ENCODE data around the gene RFX5. TPM values are rescaled to one million over a fixed set of nuclear protein-coding genes. Genes with fewer than 3 reads are reported as not detected.
"Not testable (repeated sequence)": the region's sequence is repeated elsewhere in the genome, so short reads cannot be mapped to it uniquely, and the experiment has no call there.

Gene RFX5
- total RNA-seq, 1 experiment from 2014 or later, result 43.6 TPM

DNA sequence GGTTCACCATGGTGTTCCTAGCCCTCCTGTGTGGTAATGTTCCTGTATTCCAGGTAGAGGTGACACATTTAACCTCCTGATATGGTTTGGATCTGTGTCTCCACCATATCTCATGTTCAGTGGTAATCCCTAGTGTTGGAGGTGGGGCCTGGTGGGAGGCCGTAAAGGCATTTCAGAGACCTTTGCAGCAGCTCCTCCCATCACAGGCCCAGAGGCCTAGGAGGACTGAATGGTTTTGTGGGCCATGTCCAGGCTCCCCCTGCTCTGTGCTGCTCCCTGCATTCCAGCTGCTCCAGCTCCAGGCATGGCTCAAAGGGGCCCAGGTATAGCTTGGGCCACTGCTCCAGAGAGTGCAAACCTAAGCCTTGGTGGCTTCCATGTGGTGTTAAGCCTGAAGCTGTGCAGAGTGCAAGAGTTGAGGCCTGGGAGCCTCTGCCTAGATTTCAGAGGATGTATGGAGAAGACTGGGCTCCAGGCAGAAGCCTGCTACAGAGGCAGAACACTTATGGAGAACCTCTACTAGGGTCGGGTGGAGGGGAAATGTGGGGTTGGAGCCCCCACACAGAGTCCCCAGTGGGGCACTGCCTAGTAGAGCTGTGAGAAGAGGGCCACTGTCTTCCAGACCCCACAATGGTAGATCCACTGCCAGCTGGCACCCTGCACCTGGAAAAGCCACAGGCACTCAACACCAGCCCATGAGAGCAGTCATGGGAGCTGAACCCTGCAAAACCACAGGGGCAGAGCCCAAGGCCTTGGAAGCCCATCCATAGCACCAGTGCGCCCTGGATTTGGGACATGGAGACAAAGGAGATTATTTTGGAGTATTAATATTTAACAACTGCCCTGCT, 15.5 kb upstream of the RFX5 start:
- no peak for DNase-seq (ENCODE audit: low read depth)

DNA sequence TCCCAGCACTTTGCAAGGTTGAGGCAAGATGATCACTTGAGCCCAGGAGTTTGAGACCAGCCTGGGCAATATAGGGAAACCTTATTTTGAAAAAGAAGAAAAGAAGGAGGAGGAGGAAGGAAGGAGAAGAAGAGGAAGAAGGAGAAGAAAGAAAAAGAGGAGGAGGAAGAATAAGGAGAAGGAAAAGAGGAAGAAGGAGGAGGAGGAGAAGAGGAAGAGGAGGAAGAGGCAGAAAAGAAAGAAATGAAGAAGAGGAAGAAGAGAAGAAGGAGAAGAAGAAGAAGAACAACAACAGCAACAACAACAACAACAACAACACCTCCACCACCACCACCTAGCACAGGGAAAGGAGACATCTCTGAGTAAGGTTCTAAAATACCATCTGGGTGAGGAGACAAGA, 14.8 kb upstream of the RFX5 start:
- DNase-seq (ENCODE audit: low read depth), result no peak

GRCh38 chr1:151356696-151357095, 9.6 kb upstream of the RFX5 start:
- DNase-seq (ENCODE audit: low read depth), result no peak

- peak; percentile 56 for DNase-seq (ENCODE audit: low read depth)
These were observed 5.1 kb upstream of the RFX5 start for GRCh38 chr1:151352021-151352718.

DNA sequence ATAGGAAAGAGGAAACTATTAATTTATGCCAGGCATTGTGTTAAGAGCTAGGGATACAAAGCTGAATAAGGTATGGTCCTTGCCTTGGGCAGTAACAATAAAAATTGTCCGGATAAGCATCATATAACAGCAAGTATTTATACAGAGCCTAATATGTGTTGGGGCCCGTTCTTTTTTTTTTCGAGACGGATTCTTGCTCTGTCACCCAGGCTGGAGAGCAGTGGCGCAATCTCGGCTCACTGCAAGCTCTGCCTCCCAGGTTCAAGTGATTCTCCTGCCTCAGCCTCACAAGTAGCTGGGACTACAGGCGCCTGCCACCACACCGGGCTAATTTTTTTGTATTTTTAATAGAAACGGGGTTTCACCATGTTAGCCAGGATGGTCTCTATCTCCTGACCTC, 3.3 kb upstream of the RFX5 start:
- DNase-seq (ENCODE audit: low read depth), result not testable (repeated sequence)

GRCh38 chr1:151347523-151348246, 633 bp upstream of the RFX5 start:
- no peak for DNase-seq (ENCODE audit: low read depth)

DNA sequence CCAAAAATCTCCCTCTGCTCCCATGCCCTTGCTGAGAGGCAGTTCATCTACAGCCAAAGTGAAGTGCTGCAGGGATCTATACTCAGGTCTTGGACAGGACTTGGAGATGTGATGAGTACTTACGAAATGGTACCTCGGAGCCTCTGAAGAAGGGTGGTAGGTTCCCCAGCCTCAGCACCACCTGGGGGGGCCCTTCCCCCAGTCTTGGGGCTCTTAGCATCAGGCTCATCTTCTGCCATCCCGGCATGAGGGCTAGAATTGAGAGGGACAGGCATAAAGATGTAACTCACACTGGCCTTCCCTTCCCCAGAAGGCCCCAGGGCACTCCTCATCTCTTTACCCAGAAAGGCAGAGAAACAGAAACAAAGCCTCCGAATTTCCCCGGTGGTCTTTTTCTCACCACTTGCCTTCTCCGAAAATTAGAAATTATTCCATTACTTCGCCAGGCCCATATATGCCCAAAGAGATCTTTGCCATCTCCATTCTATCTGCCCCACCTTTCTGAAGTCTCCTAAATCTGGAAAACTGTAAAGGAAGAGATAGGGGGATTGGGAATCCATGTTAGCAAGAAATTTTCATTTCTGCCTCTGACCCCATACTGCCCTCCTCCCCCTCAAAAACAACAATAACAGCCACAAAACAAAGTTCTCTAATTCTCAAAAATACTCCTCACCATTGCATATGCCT, 827 bp downstream of the RFX5 start:
- no peak for DNase-seq (ENCODE audit: low read depth)

- DNase-seq (ENCODE audit: low read depth), result no peak
These were observed 2.8 kb downstream of the RFX5 start for GRCh38 chr1:151344291-151344690.

GRCh38 chr1:151343587-151343986, 3.5 kb downstream of the RFX5 start:
- no peak for DNase-seq (ENCODE audit: low read depth)

DNA sequence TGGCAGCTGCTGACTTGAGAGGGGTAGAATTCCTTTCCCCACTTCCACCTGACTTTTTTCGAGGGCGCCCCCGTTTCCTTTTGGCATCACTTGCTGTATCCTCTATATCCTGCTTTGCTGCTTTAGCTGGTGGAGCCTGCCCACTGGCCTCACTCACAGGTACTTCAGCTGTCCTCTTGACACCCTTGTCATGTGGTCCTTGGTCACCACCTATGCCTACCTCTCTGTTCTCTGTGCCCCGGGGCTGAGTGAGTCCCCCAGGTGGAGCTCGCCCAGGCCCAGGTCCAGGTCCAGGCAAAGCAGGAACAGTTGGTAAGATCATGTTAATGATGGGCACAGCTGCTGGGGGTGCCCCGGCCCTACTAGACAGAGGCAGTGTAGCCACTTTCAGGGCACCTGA, 4.5 kb downstream of the RFX5 start:
- no peak for DNase-seq (ENCODE audit: low read depth)

- DNase-seq (ENCODE audit: low read depth), result no peak
These were observed 5.0 kb downstream of the RFX5 start for GRCh38 chr1:151342021-151342420.

DNA sequence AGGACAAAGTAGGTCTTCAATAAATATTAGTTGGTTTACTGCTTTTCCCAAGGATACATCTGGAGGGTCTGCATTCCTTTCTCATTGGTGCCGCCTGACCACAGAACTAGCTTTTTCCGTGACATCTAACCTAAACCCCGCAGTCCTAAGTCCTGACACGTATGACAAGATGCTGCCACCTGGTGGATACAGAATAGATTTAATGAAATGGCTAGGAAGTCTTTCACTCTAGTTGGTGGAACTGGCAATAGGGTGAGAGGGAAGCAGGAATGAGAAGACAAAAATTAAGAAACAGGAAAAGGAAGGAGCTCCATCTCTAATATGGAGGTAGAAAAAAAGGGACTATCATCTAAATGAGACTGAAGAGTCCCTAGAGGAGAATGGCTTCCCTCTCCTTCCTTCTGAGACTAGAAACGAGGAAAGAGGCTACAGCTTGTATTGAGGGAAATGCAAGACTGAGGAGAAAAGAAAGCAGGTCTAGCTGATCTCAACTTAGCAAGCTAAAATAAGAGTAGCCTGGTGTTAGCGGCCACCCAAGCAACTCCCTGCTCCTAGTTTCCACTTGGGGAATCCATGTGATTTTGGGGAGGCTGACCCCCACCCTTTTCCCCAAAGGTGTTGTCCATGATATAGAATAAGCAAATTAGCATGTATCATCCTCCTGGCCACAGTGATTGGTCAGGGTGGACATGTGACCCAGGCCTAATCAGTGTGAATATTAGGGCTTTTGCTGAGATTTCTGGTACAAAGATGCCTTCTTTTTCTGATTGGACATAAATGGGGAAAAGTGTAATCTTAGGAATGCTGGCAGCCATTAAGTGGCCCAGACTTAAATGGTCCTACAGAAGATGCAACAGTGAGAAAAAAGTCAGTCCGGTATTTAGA, 5.9 kb downstream of the RFX5 start:
- DNase-seq (ENCODE audit: low read depth), result peak; percentile 82

- no peak for DNase-seq (ENCODE audit: low read depth)
These were observed 10.5 kb downstream of the RFX5 start for GRCh38 chr1:151336556-151336955.

DNA sequence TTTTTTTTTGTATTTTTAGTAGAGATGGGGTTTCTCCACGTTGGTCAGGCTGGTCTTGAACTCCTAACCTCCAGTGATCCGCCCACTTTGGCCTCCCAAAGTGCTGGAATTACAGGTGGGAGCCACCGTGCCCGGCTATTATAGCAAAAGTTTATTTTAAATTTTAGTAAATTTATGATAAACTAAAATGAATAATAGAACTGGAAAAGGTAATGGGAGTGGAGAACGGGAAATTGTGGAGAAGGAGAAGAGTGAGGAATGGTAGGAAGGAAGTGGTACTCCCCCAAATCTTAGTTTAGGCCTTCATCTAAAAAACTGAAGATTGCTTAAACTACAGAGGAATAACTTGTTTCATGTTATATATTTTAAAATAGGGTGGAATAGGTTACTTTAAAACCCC, 12.2 kb downstream of the RFX5 start:
- DNase-seq (ENCODE audit: low read depth), result no peak

DNA sequence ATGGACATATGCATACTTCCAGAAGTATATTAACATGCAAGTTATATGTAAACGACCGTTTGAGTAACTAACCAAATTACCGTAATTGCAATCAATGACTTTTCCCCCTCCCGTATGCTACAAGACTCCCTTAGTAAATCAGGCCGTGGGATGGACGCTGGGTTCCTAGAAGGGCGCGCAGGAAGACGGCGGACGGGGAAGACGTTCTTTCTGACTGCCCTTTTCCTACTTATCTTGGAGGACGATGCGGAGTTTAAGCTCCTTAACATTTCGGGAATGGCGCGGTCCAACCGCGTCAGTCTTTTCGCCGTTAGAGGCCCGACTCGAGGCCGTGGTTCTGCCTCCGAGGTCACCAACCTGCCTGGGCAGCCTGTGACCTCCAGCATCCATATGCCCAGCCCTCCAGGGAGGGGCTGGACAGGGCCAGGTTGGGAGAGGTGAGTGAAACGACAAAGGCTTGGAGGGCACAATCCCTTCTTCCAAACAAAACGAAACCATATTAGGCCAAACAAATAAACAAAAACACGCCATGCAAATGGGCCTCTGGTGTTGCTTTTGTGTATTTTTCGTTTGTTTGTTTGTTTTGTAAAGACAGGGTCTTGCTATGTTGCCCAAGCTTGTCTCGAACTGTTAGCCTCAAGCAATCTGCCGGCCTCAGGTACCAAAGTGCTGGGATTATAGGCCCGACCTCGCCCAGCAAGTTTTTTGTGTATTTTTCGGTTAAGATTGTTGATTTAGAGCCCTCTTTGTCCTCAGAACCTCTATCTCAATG, 19.0 kb downstream of the RFX5 start:
- peak; percentile 27 for DNase-seq (ENCODE audit: low read depth)

GRCh38 chr1:151327223-151327902, 19.7 kb downstream of the RFX5 start, which contains the start of gene PI4KB:
TSS of gene PI4KB (minus strand) at chr1:151327416. CDS start at chr1:151316481, 10,935 bp downstream.
- DNase-seq (ENCODE audit: low read depth), result peak; percentile 97

DNA sequence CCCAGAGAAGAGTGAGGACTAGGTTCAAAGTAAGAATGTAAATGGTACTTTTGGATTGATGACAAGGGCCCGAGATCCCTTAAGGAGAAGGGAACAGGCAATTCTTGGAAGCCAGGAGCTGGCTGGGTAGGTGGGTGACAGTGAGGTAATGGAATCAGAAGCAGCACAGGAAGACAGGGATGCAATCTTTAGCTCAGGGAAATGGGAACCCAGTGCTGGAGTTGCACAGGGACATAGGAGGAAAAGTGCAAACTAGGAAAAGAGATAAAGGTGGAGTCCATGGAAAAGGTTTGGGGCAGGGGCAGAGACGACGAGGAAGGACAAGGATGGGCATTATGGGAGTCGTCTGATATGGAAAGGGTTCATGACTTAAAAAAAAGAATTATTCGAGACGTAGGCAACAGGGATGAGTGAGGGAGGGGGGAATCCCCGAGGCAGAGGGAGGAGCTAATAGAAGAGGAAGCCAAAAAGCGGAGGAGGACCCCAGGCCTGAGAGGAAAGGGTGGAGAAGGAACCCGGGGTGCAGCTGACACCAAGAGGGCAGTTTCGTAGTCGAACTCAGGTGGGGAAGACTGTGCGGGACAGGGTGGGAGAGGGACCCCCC, 20.3 kb downstream of the RFX5 start:
- DNase-seq (ENCODE audit: low read depth), result peak; percentile 54

- DNase-seq (ENCODE audit: low read depth), result peak; percentile 38
These were observed 21.2 kb downstream of the RFX5 start for GRCh38 chr1:151325646-151326429.
